SIG-M5 treated with dmso at 0.1 percent for 504 hours (cell line): ENCODE results near the gene ARID1B.
"Not testable (repeated sequence)": the region's sequence is repeated elsewhere in the genome, so short reads cannot be mapped to it uniquely, and the experiment has no call there.

ENCODE experiments used
- DNase-seq: peaks from one replicate; lab custom pipeline; 2025; ENCODE audit not compliant: unreplicated experiment; lab: John Stamatoyannopoulos, UW

ARID1B gene

GRCh38 chr6:157144859-157145568, 367.8 kb downstream of the ARID1B start:
- DNase-seq, result no peak

DNA sequence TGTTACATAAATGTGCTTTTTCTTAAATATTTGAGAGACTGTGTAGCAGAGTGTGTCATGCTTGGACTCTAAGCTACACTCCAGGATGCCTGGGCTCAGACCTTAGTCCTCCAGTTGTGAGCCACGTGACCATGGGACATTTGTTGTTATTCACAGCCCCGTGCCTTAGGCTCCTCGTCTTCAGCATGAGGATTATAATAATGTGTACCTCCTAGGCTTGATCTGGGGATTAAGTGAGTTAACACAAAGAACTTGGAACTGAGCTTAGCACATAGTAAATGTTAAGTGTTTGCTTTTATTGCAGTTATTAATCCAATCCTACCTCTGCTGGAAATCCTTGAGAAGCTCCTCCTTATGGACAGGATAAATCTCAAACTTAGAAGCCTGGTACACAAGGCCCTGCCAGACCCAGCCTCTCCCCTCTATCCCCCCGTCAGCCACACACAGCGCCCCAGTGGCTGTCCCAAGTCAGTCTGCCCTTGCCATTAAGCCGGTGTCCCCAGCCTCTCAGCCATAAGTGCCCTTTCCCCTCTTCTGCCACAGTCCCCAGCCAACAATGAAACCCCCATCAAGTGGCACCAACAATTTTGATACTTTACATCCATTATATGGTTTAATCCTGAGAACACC, 368.6 kb downstream of the ARID1B start:
- DNase-seq, result no peak

DNA sequence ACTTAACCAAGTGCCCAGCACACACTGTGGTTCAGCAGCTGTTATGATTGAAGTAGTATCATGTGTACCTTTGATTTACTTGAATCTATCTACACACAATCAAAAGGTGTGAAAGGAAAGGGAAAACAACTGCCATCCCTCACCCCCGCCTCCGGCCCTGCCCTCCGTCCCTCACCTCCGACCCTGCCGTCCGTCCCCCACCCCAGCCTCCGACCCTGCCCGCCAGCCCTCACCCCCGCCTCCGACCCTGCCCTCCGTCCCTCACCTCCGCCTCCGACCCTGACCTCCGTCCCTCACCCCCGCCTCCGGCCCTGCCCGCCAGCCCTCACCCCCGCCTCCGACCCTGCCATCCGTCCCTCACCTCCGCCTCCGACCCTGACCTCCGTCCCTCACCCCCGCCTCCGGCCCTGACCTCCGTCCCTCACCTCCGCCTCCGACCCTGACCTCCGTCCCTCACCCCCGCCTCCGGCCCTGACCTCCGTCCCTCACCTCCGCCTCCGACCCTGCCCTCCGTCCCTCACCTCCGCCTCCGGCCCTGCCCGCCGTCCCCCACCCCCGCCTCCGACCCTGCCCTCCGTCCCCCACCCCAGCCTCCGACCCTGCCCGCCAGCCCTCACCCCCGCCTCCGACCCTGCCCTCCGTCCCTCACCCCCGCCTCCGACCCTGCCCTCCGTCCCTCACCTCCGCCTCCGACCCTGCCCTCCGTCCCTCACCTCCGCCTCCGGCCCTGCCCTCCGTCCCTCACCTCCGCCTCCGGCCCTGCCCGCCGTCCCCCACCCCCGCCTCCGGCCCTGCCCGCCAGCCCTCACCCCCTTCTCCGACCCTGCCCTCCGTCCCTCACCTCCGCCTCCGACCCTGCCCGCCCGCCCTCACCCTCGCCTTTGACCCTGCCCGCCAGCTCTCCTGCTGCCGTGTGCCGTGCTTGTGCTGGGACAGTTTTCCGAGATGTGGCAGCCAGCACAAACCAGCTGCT, 370.2 kb downstream of the ARID1B start:
- not testable (repeated sequence) for DNase-seq

- no peak for DNase-seq
Observed at GRCh38 chr6:157148391-157149323, 371.5 kb downstream of the ARID1B start.

DNA sequence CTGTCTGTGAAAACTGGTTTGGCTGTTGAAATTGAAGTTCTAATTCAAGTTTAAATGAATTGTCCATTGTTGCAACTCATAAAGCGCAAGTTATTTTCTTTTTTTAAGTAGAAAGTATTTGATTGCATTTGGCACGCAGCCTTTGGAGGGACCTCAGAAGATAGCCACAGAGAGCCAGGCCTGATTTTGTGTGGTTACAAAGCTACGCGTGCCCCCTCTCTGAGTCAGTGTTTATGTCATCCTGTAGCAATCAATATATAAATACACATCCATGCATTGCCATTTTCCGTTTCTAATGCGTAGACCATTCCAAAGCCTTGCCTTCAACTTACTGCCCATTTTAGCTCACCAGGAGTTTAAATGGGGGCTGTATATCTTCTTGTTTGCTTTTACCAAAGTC, 372.9 kb downstream of the ARID1B start:
- no peak for DNase-seq

- no peak for DNase-seq
Observed at GRCh38 chr6:157151029-157151428, 373.9 kb downstream of the ARID1B start.

- DNase-seq, result no peak
Observed at GRCh38 chr6:157151989-157152388, 374.8 kb downstream of the ARID1B start.

GRCh38 chr6:157152556-157152955, 375.4 kb downstream of the ARID1B start:
- DNase-seq, result no peak

DNA sequence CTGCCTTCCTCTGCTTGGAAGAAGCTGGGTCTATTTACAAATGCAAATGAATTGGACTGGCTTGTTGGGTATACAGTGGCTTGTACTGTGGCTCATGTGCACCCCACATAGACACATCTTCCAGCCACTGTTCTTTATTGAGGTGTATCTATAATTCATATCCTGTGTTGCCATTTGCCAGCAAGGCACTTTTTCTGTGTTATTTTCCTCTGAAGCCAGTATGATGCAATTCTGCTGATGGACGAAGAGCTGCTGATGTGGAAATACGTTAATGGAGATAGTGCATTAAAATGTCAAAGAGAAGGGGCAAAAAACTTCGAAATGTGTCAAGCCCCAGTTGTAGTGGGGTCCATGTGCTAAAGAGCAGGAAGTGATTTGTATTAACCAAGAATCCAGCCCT, 378.6 kb downstream of the ARID1B start:
- no peak for DNase-seq

GRCh38 chr6:157157258-157157657, 380.1 kb downstream of the ARID1B start:
- DNase-seq, result no peak

GRCh38 chr6:157158456-157158855, 381.3 kb downstream of the ARID1B start:
- DNase-seq, result no peak

DNA sequence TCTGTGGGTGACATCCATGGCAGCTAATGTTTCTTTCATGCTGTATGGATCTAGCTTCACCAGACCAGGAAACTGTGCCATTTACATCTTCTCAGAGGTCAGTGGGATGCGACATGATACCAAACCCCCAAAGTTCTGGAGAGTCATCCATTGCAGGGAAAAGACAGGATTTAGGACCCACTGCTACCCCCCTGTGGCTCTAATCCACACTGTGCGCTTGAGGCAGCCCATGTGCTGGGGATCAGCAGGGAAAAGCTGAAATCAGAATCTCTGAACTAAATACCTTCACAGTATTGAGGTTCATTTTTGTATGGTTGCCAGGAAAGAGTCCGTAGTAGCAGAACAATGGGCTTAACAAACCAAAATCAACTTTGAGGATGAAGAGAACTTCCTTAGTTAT, 381.7 kb downstream of the ARID1B start:
- no peak for DNase-seq

DNA sequence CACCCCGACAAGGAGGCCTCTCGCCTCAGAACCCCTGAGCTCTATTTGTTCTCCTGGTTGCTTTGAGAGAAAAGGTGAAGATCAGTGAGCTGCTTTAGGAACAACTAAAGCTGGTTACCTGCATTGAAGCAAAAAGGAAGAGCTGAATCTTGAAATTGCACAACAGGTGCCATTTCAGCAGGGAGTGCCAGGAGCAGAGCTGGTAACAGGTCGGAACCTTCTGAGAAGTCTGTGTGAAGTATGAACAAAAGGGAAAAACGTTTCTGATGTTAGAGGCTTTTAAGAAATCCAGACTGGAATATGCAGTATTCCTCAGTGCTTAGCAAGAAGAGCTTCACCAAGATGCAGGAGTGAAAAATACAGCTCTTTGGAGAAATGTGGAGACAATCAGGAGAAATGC, 382.2 kb downstream of the ARID1B start:
- DNase-seq, result no peak

DNA sequence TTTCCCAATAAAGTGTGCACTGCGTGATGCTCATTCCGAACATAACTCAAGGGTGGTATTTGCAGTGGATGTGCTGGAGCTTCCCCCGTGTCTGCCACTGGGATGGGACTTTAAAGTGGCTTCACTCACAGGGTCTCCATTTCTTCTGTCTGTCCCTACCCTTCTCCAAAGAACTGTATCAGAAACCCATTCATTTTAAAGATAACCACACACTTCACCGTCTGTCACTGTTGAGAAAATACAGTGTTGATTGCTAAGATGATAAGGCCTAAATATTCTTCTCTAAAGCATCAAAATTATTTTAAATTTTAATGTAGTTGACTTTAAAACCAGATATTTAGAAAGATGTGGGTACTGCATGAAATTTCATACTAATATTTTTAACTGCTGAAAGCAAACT, 384.7 kb downstream of the ARID1B start:
- no peak for DNase-seq

GRCh38 chr6:157162766-157163433, 385.7 kb downstream of the ARID1B start:
- DNase-seq, result no peak

- no peak for DNase-seq
Observed at GRCh38 chr6:157163434-157164159, 386.4 kb downstream of the ARID1B start.

- no peak for DNase-seq
Observed at GRCh38 chr6:157164972-157165371, 387.8 kb downstream of the ARID1B start.

- DNase-seq, result no peak
Observed at GRCh38 chr6:157166784-157167183, 389.6 kb downstream of the ARID1B start.

- no peak for DNase-seq
Observed at GRCh38 chr6:157167837-157168236, 390.7 kb downstream of the ARID1B start.
